Activated gamma-delta T cell treated with anti-CD3 and anti-CD28 coated beads, Interleukin-2, amount 50 U/mL, for 16 hours (primary cell): Measurements from ENCODE around the gene SLCO2A1.

Source experiments
- DNase-seq: peaks from one replicate; pipeline ENCODE4 v3.0.0-alpha.2; 2020; ENCODE audit warnings: low read depth

SLCO2A1 gene

DNA sequence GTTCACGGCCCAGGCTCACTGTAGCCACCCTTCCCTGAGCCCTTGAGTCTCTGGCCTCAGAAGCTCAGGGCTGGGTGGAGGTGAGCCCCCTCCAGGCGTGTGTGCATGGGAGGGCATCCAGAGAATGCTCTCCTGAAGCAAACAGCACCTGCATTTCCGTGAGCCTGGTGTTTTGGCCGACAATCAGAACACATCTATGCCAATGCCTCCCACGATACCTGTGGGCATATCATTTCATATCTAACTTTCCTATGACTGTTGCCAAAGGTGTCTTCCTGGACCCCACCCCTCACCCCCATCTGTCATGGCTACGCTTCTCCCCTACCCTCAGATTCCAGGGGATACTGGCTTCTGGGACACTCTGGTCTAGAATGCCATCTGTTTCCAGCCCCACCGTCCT is 80.7 kb downstream of the SLCO2A1 start:
- no peak for DNase-seq

DNA sequence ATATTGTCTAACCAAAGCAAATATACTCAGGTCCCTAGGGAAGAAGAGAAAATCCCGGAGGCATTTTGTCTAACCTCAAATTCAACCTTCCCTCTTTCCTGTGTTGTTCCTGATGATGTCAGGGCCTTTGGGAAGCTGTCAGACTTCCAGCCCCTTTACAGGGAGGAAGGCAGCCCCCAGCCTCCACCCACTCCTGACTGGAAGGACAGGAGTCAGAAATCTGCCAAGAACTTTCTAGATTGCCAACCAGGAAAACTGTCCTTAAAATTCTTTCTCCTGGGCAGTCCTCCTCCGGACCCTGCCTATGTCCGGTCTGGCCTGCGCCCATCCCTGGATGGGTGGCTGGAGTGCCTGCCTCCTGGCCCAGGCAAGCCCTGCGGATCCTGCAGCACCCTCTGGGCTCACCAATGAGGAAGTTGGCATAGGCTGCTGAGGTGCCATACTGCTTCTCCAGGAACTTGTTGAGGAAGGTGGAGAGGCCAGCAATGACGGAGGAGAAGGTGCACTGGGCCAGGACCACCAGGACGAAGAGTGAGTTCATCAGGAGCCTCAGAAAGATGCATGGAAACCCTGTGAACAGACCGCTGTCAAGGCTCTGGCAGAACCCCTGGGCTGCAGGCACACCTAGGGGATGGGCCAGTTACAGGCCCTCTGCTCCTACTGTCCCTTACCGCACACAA is 81.5 kb downstream of the SLCO2A1 start:
- DNase-seq: no peak

DNA sequence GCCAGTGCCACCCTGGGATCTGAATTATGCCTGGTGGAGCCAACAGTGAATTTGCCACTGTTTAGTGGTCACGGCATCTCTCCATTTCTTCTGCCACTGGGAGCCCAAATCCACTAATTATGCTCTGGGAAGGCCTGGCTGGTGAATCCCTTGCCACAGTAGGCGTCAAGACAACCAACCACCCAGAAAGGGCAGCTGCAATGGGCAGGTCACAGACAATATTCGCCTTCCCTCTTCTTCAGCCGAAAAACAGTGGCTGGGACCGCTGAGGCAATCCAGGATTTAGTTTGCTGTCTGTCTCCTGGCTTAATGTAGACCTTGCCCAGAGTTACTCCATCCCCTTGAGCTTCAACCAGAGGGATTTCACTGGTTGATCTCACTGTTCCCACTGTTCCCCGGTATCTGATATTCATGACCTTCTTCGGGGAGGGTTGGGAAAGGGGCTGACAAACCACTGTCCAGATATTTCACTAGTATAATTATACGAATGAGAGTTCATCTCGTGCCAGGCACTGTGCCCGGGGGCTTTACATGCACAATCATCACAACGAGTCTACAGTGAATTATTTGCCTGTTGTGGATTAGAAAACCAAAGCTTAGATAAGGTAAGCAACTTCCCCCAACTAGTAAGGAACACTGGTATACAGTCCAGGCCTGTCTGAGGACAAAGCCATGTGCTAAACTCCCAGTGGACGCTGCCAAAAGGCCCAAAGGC is 84.2 kb downstream of the SLCO2A1 start:
- DNase-seq: no peak

GRCh38 chr3:133944641-133945380 is 84.9 kb downstream of the SLCO2A1 start:
- no peak for DNase-seq

DNA sequence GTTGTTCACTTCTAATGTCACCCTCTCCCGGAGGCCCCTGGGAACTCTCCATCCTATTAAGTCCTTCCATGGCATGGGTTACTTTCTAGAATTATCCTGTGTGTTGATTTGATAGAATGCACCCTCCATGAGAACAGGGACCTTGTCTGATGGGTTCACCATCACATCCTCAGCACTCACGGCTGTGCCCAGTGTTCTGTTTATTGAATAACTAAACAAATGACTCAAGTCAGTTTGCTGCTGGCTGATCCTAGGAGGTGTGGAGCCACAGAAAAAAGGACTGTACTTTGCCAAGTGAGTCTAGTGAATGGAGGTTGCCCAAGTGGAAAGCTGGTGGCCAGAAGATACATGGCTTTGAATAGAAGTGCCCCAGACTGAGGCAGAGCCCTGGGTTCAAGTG is 85.5 kb downstream of the SLCO2A1 start:
- DNase-seq: no peak

- no peak for DNase-seq
Observed at GRCh38 chr3:133943639-133944141, 86.0 kb downstream of the SLCO2A1 start.

DNA sequence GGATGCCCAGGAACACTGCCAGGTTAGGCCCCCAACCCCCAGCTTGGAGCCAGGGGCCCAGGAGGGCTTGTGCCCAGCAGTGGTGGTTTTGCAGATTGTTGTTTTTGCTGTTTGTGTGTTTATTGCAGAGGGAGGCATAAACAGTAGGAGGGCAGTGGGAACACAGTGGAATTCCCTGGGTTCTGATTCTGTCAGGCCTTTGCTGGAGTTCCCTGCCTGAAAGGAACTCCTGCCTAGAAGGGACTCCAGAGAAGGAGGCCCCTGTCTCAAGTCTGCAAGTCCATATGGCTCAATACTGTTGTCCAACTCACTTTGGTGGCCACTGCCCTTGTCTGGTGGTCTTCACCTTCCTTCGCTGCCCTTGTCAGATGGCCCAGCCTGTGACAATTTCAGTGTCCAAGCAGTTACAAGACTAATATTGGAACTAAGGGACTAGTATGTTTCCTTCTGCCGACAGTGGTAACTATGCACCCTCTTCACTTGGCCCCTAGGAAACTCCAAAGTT is 86.6 kb downstream of the SLCO2A1 start:
- DNase-seq: no peak

GRCh38 chr3:133941415-133941821 is 88.3 kb downstream of the SLCO2A1 start:
- DNase-seq: no peak

DNA sequence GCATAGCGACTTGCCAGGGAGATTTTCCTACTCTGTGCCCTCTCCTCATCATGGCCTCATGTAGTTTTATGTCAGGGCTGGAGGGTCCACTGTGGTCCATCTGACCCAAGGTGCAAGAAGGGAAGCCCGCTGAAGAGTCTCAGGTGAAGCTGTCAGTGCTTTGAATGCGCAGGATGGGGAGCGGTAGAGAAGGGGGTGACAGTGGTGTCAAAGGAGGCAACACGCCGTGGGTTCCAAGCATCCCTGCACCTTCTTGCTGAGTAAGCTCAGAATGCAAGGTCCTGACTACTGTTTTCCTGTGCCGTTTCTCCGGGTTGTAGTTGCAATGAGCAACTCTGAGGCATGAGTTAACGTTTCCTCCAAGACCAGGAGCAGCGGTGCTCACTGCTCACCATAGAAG is 89.2 kb downstream of the SLCO2A1 start:
- no peak for DNase-seq

- DNase-seq: no peak
Observed at GRCh38 chr3:133939463-133939835, 90.3 kb downstream of the SLCO2A1 start.

GRCh38 chr3:133938770-133939462 is 90.8 kb downstream of the SLCO2A1 start:
- DNase-seq: no peak

GRCh38 chr3:133937756-133938601 is 91.7 kb downstream of the SLCO2A1 start:
- no peak for DNase-seq

DNA sequence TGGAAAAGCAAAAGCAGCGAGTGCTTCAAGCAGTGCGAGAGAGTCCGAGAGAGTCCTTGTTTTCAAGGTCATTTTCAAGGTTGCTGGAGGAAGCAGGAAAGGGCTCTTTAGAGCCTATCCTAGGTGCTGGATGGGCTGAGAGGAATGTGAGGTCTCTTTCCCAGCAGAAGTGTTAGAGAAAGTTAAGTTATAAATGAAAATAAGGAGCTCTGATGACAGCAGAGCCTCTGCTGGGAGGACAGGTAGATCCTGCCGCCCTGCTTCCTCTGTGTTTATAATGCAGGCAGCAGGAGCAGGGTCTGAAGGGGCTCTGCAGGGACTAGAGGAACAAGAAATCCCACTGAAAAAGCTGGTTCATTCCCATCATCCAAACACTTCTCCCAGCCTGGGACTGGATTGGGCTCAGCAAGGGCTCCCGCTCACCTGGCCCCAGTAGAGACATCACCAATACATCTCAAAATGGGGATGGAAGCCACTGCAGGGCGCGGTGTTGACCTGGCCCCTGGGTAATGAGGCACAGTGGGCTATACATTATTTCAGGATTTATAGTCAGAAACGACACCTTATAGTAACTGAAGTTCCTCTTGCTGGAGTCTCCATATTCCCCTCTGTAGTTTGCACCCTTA is 92.6 kb downstream of the SLCO2A1 start:
- DNase-seq: no peak

GRCh38 chr3:133935843-133936769 is 93.6 kb downstream of the SLCO2A1 start:
- no peak for DNase-seq

DNA sequence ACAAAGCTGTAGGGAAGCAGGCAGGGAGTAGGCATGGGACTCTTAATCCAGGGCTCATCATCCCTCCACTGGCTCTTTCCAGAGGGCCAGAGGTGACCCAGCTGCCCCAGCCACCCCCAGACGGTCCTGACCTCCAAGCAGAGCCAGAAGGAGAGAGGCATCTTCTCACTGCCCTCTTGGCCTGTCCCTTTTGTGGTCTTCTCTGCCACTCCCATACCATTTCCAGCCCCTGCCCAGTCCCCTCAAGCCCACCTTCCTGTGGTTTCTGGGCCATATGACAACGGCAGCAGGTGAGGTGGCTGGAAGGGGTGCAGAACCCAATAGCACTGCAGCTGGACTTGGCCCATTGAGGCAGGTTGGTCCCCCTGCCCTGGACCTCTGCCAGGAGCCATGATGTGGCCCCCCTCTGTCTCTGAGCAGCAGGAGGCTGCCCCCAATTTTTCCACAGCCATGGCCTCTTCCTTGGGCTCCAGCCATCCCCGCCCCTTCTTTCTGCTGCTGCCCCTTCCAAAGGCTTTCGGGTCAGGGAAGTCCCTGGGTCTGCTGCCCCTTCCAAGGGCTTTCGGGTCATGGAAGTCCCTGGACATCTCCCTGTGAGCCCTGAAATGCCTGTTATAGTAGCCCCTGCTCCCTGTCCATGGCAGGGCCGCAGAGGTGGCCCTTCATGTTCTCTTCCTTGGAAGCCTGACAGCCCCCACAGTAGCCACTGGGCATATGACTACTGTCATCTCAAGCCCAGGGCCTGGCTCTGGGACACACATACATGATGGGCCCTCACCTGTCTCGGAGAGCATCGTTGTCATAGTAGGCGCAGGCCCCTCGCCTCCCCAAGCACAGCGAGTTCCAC is 94.5 kb downstream of the SLCO2A1 start:
- no peak for DNase-seq

DNA sequence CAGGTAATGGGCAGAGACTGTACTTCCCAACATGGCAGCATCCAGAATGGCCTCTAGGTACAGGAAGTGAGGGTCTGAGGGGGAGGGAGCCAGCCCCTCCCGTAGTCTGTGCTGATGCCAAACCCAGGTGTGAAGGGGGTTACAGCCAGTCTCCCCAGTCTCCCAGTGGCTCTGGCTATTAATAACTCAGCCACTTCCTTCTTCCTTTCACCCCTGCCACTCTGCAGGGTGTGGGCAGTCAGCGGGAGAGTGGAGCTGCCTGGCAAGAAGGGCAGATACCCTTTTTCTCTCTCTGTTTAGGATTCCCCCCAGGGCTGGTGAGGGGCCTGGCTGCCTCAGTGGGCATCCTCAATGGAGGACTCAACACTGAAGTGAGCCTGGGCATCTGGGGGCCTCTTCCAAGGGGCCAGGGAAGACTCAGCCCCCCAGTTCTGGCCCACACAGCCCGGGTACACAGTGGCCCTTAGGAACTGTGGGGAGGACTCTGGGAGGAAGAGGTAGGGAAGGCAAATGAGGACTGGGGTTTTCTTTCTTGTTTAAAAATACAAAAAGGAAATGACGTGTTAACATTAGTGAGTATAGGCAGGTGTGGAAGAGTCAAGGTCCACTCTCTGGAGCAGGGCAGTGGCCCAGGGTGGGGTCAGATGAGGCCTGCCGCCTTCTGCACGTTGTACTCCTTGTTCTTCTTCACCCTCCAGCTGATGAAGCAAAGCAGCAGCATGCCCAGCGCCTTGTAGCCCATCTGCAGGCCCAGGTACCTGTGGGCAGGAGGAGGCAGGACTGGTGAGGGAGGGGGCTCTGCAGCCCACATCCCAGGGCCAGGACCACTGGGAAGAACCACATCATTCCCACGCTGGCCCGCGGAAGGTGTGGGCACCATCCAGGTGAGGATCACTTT is 95.4 kb downstream of the SLCO2A1 start:
- DNase-seq: no peak
